Measurements from ENCODE around the gene AGRN.

DNA sequence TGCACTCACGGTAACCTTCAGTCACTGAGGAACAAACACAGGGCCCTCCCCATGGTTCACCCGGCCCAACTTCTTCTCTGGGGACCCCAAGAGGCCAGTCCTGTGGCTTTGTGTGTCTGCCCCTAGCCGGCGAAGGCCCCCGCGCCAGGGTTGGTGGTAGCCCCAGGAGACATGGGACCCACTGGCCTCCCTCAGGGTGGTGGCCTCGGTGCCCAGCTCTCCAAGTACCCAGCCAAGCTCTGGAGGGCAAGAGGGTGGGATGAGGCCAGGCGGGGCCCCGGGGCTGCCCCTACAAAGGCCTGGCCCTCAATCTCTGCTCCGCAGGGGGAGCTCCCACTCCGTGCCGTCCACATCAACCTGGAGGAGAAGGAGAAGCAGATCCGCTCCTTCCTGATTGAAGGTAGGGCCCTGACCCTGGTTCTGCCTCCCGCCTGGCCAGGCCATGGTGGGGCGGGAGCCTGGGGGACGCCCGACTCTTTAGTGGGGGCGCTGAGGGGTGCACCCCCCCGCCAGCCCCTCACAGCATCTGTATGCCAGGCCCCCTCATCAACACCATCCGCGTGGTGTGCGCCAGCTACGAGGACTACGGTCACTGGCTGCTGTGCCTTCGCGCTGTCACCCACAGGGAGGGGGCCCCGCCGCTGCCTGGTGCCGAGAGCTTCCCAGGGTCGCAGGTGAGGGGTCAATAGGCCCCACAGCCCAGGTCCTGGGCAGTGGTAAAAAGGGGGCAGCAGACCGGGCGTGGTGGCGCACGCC, 48.0 kb upstream of the AGRN start:
- TF ChIP-seq, protein P1, sequence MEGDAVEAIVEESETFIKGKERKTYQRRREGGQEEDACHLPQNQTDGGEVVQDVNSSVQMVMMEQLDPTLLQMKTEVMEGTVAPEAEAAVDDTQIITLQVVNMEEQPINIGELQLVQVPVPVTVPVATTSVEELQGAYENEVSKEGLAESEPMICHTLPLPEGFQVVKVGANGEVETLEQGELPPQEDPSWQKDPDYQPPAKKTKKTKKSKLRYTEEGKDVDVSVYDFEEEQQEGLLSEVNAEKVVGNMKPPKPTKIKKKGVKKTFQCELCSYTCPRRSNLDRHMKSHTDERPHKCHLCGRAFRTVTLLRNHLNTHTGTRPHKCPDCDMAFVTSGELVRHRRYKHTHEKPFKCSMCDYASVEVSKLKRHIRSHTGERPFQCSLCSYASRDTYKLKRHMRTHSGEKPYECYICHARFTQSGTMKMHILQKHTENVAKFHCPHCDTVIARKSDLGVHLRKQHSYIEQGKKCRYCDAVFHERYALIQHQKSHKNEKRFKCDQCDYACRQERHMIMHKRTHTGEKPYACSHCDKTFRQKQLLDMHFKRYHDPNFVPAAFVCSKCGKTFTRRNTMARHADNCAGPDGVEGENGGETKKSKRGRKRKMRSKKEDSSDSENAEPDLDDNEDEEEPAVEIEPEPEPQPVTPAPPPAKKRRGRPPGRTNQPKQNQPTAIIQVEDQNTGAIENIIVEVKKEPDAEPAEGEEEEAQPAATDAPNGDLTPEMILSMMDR (IDR thresholded peaks at IDR 0.05; ENCODE audit: low read length), result no peak
- TF ChIP-seq EZH2phosphoT487 (IDR thresholded peaks at IDR 0.05; ENCODE audit: low read length) (no peak), EZH2 (optimal IDR thresholded peaks at IDR 0.05; ENCODE audit: low read depth, low read length) (no peak)

Data from MM.1S (cell line).